Glomerular visceral epithelial cell (primary cell): ENCODE data around the gene BRD2.
"Not testable (repeated sequence)": the region's sequence is repeated elsewhere in the genome, so short reads cannot be mapped to it uniquely, and the experiment has no call there.

Source experiments
- DNase-seq: peaks from one replicate; pipeline ENCODE4 v3.0.0-alpha.2; 2016; ENCODE audit errors: extremely low spot score

The BRD2 gene

GRCh38 chr6:32968093-32968866, at the start of gene BRD2:
Gene BRD2, plus strand, starts transcription at chr6:32968594. Its CDS starts 4,305 bp downstream, at chr6:32972899.
- DNase-seq: peak; percentile 98

GRCh38 chr6:32920715-32921114, 47.7 kb upstream of the BRD2 start:
- DNase-seq: no peak

GRCh38 chr6:32922083-32922482, 46.3 kb upstream of the BRD2 start:
- no peak for DNase-seq

- no peak for DNase-seq
Observed at GRCh38 chr6:32931211-32931610, 37.2 kb upstream of the BRD2 start.

GRCh38 chr6:32932132-32932868, 36.1 kb upstream of the BRD2 start:
- no peak for DNase-seq

GRCh38 chr6:32933661-32934085, 34.7 kb upstream of the BRD2 start:
- DNase-seq: peak; percentile 69

GRCh38 chr6:32935551-32936238, 32.7 kb upstream of the BRD2 start:
- no peak for DNase-seq

- no peak for DNase-seq
Observed at GRCh38 chr6:32936239-32937152, 31.9 kb upstream of the BRD2 start.

- no peak for DNase-seq
Observed at GRCh38 chr6:32937230-32937633, 31.2 kb upstream of the BRD2 start.

GRCh38 chr6:32938494-32938893, 29.9 kb upstream of the BRD2 start:
- DNase-seq: no peak

- peak; percentile 78 for DNase-seq
Observed at GRCh38 chr6:32940656-32941213, 27.7 kb upstream of the BRD2 start, which contains the start of gene HLA-DMB. Gene HLA-DMB, minus strand, starts transcription at chr6:32941028. Its CDS starts 221 bp downstream, at chr6:32940807.

GRCh38 chr6:32941214-32941768, 27.1 kb upstream of the BRD2 start:
- peak; percentile 75 for DNase-seq

GRCh38 chr6:32942555-32943123, 25.8 kb upstream of the BRD2 start:
- not testable (repeated sequence) for DNase-seq

- no peak for DNase-seq
Observed at GRCh38 chr6:32943864-32944649, 24.3 kb upstream of the BRD2 start.

GRCh38 chr6:32945108-32945760, 23.2 kb upstream of the BRD2 start:
- DNase-seq: peak; percentile 87

- no peak for DNase-seq
Observed at GRCh38 chr6:32945953-32946352, 22.4 kb upstream of the BRD2 start.

GRCh38 chr6:32946893-32947292, 21.5 kb upstream of the BRD2 start:
- no peak for DNase-seq

- DNase-seq: peak; percentile 78
Observed at GRCh38 chr6:32947552-32948465, 20.6 kb upstream of the BRD2 start.
